ENCODE results near the gene NAMPT. TPM values are rescaled to one million over a fixed set of nuclear protein-coding genes. Genes with fewer than 3 reads are reported as not detected.

Gene NAMPT
- total RNA-seq, 3 donors from 2014 or later (not counting 1 experiment from before 2014, with no cell fraction given): 194 to 414 (median 270) TPM

DNA sequence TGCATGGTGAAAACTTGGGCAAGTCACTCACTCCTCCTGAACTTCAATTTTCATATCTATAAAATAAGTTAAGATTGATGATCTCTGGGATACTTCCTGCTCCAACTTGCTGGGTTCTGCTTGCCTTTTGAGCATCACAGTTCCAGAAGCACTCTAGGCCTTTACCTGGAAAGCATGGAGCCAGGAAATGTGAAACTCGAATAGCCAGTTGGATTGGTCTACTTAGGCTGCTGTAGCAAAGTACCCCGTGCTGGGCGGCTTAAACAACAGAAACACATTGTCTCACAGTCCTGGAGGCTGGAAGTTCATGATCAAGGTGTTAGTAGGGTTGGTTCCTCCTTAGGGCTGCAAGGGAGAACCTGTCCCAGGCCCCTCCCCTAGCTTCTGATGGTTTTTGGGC is 64.5 kb downstream of the NAMPT start:
- Mint-ChIP-seq H3K4me1 (no peaks in the 10 kb centered on the region), H3K27ac (no peak overlapping the region), H3K36me3 (no peaks in the 10 kb centered on the region), H3K27me3 (ENCODE audit: low read depth in 2 of 2) (peaks cover 19 to 31% of the 10 kb centered on the region in 2 donors), H3K9me3 (no peaks in the 10 kb centered on the region), H3K4me3 (no peak overlapping the region)
- H3K36me3 ChIP-seq (ENCODE audit: control insufficient read depth, insufficient read depth, low read length): no peaks in the 10 kb centered on the region
- ATAC-seq (no peak), DNase-seq (no peak)
- WGBS (ENCODE audit: insufficient coverage): 89% methylated on average over 3 of the region's 3 CpGs
- H3K4me1 ChIP-seq (ENCODE audit: control insufficient read depth, insufficient read depth, low read length): no peaks in the 10 kb centered on the region
- no peak overlapping the region for H3K4me3 ChIP-seq (ENCODE audit: low read length)
- H3K27me3 ChIP-seq (ENCODE audit: control insufficient read depth, insufficient read depth, low read length): no peaks in the 10 kb centered on the region
- no peak overlapping the region for H3K27ac ChIP-seq (ENCODE audit: low read length)
- no peak for TF ChIP-seq CTCF (IDR thresholded peaks at IDR 0.05)
- H3K9me3 ChIP-seq (ENCODE audit: control insufficient read depth, insufficient read depth, low read length): no peaks in the 10 kb centered on the region
- intact Hi-C loops (cut with micrococcal nuclease): no loop called here

GRCh38 chr7:106219170-106219569 is 65.6 kb downstream of the NAMPT start:
- ATAC-seq (no peak), DNase-seq (no peak)
- Histone ChIP-seq H3K9me3 (ENCODE audit: control insufficient read depth, insufficient read depth, low read length) (no peaks in the 10 kb centered on the region), H3K4me1 (ENCODE audit: control insufficient read depth, insufficient read depth, low read length) (no peaks in the 10 kb centered on the region), H3K36me3 (ENCODE audit: control insufficient read depth, insufficient read depth, low read length) (no peaks in the 10 kb centered on the region), H3K4me3 (ENCODE audit: low read length) (no peak overlapping the region), H3K27ac (ENCODE audit: low read length) (no peak overlapping the region), H3K27me3 (ENCODE audit: control insufficient read depth, insufficient read depth, low read length) (no peaks in the 10 kb centered on the region)
- Mint-ChIP-seq H3K27ac (no peak overlapping the region), H3K9me3 (no peaks in the 10 kb centered on the region), H3K4me1 (no peaks in the 10 kb centered on the region), H3K4me3 (no peak overlapping the region), H3K36me3 (no peaks in the 10 kb centered on the region), H3K27me3 (ENCODE audit: low read depth in 2 of 2) (peaks cover 14 to 24% of the 10 kb centered on the region in 2 donors)
- 74% methylated on average over 3 of the region's 3 CpGs for WGBS (ENCODE audit: insufficient coverage)
- intact Hi-C loops (cut with micrococcal nuclease): no loop called here
- no peak for TF ChIP-seq CTCF (IDR thresholded peaks at IDR 0.05)

- no peaks in the 10 kb centered on the region for H3K4me1 Mint-ChIP-seq
- DNase-seq (no peak), ATAC-seq (no peak)
- Histone ChIP-seq H3K27me3 (ENCODE audit: control insufficient read depth, insufficient read depth, low read length) (no peaks in the 10 kb centered on the region), H3K9me3 (ENCODE audit: control insufficient read depth, insufficient read depth, low read length) (no peaks in the 10 kb centered on the region), H3K4me3 (ENCODE audit: low read length) (no peak overlapping the region), H3K4me1 (ENCODE audit: control insufficient read depth, insufficient read depth, low read length) (no peaks in the 10 kb centered on the region), H3K36me3 (ENCODE audit: control insufficient read depth, insufficient read depth, low read length) (no peaks in the 10 kb centered on the region), H3K27ac (ENCODE audit: low read length) (no peak overlapping the region)
- H3K27me3 Mint-ChIP-seq (ENCODE audit: low read depth in 2 of 2): peaks cover 14 to 24% of the 10 kb centered on the region in 2 donors
- intact Hi-C loops (cut with micrococcal nuclease): no loop called here
- WGBS (ENCODE audit: insufficient coverage): 97% methylated on average over 3 of the region's 3 CpGs
- no peaks in the 10 kb centered on the region for H3K36me3 Mint-ChIP-seq
- H3K9me3 Mint-ChIP-seq: no peaks in the 10 kb centered on the region
- no peak overlapping the region for H3K27ac Mint-ChIP-seq
- no peak for TF ChIP-seq CTCF (IDR thresholded peaks at IDR 0.05)
- no peak overlapping the region for H3K4me3 Mint-ChIP-seq
Observed at GRCh38 chr7:106218546-106218945, 66.2 kb downstream of the NAMPT start.

- H3K27me3 Mint-ChIP-seq (ENCODE audit: low read depth in 2 of 2): peaks cover 18 to 32% of the 10 kb centered on the region in 2 donors
- H3K4me1 Mint-ChIP-seq: no peaks in the 10 kb centered on the region
- Histone ChIP-seq H3K27me3 (ENCODE audit: control insufficient read depth, insufficient read depth, low read length) (no peaks in the 10 kb centered on the region), H3K4me1 (ENCODE audit: control insufficient read depth, insufficient read depth, low read length) (no peaks in the 10 kb centered on the region), H3K36me3 (ENCODE audit: control insufficient read depth, insufficient read depth, low read length) (no peaks in the 10 kb centered on the region), H3K4me3 (ENCODE audit: low read length) (no peak overlapping the region), H3K9me3 (ENCODE audit: control insufficient read depth, insufficient read depth, low read length) (no peaks in the 10 kb centered on the region), H3K27ac (ENCODE audit: low read length) (no peak overlapping the region)
- 91% methylated on average over 8 of the region's 8 CpGs for WGBS (ENCODE audit: insufficient coverage)
- ATAC-seq: no peak
- no peak for TF ChIP-seq CTCF (IDR thresholded peaks at IDR 0.05)
- H3K27ac Mint-ChIP-seq: no peak overlapping the region
- H3K36me3 Mint-ChIP-seq: no peaks in the 10 kb centered on the region
- intact Hi-C loops (cut with micrococcal nuclease): no loop called here
- no peak for DNase-seq
- H3K4me3 Mint-ChIP-seq: no peak overlapping the region
- H3K9me3 Mint-ChIP-seq: no peaks in the 10 kb centered on the region
Observed at GRCh38 chr7:106216923-106217542, 67.8 kb downstream of the NAMPT start.

Data from natural killer cell (primary cell).